Activated T-cell treated with anti-CD3 and anti-CD28 coated beads, Interleukin-2, amount 50 U/mL, for 72 hours (primary cell): Measurements from ENCODE around the gene ZMAT5. TPM values are rescaled to one million over a fixed set of nuclear protein-coding genes. Genes with fewer than 3 reads are reported as not detected.

Experiments
- ATAC-seq, 2 donors: fragments of 150-1000 bp; cut with Tn5 transposase; replicated peaks in 1 of 2; 2 replicates each; pipeline ENCODE4 v1.10.0; 2021; ENCODE audit warnings: moderate library complexity in 2 of 2, mild to moderate bottlenecking in 1 of 2
- DNase-seq, 2 donors: peaks; one replicate each; pipeline ENCODE4 v3.0.0; 2021 to 2022; ENCODE audit warnings: mixed read lengths in 1 of 2
- H3K27ac Mint-ChIP-seq: one replicate; pipeline ENCODE4 v1.8.0; 2022; ENCODE audit warnings: mild to moderate bottlenecking, moderate library complexity, mixed read lengths
- H3K27me3 Mint-ChIP-seq: one replicate; pipeline ENCODE4 v1.8.0; 2022; ENCODE audit warnings: low read depth, mixed read lengths
- H3K36me3 Mint-ChIP-seq, 2 donors: one replicate each; pipeline ENCODE4 v1.8.0; 2022; ENCODE audit warnings: mixed read lengths in 2 of 2, mild to moderate bottlenecking in 1 of 2; ENCODE audit not compliant: insufficient read depth in 2 of 2
- H3K4me1 Mint-ChIP-seq: one replicate; pipeline ENCODE4 v1.8.0; 2022; ENCODE audit warnings: low read depth, mixed read lengths
- H3K4me3 Mint-ChIP-seq, 2 donors: one replicate each; pipeline ENCODE4 v1.8.0; 2022; ENCODE audit warnings: mild to moderate bottlenecking in 2 of 2, mixed read lengths in 2 of 2, moderate library complexity in 2 of 2
- H3K9me3 Mint-ChIP-seq, 2 donors: one replicate each; pipeline ENCODE4 v1.8.0; 2022; ENCODE audit warnings: mixed read lengths in 2 of 2
- total RNA-seq, 2 donors: library from RNA; stranded (reverse); gene quantifications; one replicate each; pipeline ENCODE4 v1.2.3, GENCODE V29; 2022

The ZMAT5 gene
- total RNA-seq, 2 donors from 2014 or later, result 29.1 to 34.4 TPM

DNA sequence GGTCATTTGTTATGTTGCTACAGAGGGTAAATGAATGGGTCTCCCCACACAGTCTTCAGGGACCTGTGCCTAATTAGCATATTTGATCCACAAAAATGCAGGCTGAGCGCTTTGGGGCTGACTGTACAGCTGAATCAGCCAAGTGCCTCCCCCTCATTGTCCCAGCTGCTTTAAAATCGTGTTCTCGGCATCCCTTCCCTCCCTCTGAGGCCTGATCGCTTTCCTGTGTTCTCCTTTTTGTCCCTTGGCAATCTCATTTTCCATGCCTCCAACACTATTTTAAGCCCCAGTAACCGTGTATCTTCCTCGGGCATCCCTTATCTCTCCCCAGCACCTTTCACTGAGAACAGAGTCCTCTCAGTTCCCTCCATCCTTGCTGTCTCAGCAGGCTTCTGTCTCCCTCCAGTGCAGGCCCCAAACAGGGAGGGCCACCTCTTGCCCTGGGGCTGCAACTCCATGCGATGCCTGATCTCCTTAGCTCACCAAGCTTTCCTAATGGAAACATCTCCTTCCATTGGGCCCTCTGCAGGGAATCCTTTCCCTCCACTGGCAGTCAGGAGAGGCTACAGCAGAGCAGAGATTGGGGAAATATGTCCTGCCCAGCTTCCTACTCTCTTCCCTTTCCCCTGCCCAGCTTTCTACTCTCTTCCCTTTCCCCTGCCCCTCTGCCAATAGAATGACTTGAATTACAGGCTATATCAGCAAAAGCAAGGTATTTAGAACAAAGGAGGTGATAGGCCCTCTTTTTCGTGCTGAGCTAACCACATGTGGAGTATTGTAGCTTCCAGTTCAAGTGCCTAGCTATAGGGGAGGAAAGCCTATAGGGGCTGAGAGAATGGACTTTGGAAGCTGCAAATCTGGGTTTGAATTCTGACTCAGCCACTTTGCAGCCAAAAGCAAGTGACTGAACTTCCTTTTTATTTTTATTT is 14.2 kb upstream of the ZMAT5 start:
- Mint-ChIP-seq H3K36me3 (no peaks in the 10 kb centered on the region), H3K27ac (no peak overlapping the region)

GRCh38 chr22:29780220-29780619 is 13.4 kb upstream of the ZMAT5 start:
- no peaks in the 10 kb centered on the region for H3K4me1 Mint-ChIP-seq
- H3K4me3 Mint-ChIP-seq, result no peak overlapping the region
- H3K36me3 Mint-ChIP-seq, result no peaks in the 10 kb centered on the region
- DNase-seq (no peak), ATAC-seq (no peak)
- no peaks in the 10 kb centered on the region for H3K9me3 Mint-ChIP-seq
- no peaks in the 10 kb centered on the region for H3K27me3 Mint-ChIP-seq
- H3K27ac Mint-ChIP-seq, result no peak overlapping the region

More for the DNA sequence above, 14.2 kb upstream of the ZMAT5 start:
- H3K9me3 Mint-ChIP-seq, result no peaks in the 10 kb centered on the region
- H3K4me1 Mint-ChIP-seq, result no peaks in the 10 kb centered on the region
- DNase-seq (no peak), ATAC-seq (no peak)
- no peak overlapping the region for H3K4me3 Mint-ChIP-seq
- no peaks in the 10 kb centered on the region for H3K27me3 Mint-ChIP-seq

GRCh38 chr22:29773233-29773632 is 6.4 kb upstream of the ZMAT5 start:
- Mint-ChIP-seq H3K4me1 (peaks cover 15% of the 10 kb centered on the region), H3K27ac (no peak overlapping the region), H3K9me3 (no peaks in the 10 kb centered on the region), H3K27me3 (no peaks in the 10 kb centered on the region), H3K4me3 (no peak overlapping the region), H3K36me3 (peaks cover 0 to 12% of the 10 kb centered on the region in 2 donors)
- DNase-seq (no peak), ATAC-seq (no peak)

DNA sequence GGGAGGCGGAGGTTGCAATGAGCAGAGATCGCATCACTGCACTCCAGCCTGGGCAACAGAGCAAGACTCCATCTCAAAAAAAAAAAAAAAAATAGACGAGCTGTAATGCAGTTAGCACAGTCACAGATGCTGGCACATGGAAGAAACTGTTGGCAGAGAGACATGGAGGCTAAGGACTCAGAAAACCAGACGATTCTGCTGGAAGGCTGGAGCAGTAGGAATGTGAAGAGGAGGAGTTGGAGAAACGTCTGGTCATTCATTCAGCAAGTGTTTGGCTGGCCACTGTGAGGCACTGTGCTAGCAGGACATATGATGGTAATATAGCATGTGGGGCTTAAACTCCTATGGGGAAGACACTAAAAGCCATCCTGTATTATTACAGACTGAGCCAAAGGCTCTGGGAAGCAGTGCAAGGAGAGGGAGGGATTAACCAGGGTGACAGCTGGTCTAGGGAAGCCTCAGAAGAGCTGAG is 5.4 kb upstream of the ZMAT5 start:
- Mint-ChIP-seq H3K27ac (no peak overlapping the region), H3K36me3 (peaks cover 2 to 12% of the 10 kb centered on the region in 2 donors), H3K4me3 (no peak overlapping the region), H3K27me3 (no peaks in the 10 kb centered on the region), H3K4me1 (peaks cover 24% of the 10 kb centered on the region), H3K9me3 (no peaks in the 10 kb centered on the region)
- DNase-seq (no peak), ATAC-seq (no peak)

- Mint-ChIP-seq H3K4me3 (no peak overlapping the region), H3K4me1 (peaks cover 46% of the 10 kb centered on the region), H3K27ac (no peak overlapping the region), H3K36me3 (peaks cover 2 to 12% of the 10 kb centered on the region in 2 donors), H3K9me3 (no peaks in the 10 kb centered on the region), H3K27me3 (no peaks in the 10 kb centered on the region)
- no peak for DNase-seq
- ATAC-seq, result no peak
Measured at GRCh38 chr22:29769723-29770321, 3.0 kb upstream of the ZMAT5 start.

- DNase-seq, result no peak
- Mint-ChIP-seq H3K9me3 (no peaks in the 10 kb centered on the region), H3K27me3 (no peaks in the 10 kb centered on the region), H3K36me3 (peaks cover 2 to 12% of the 10 kb centered on the region in 2 donors), H3K27ac (peak overlapping the region; percentile 97), H3K4me3 (peak overlapping the region; percentile 99 to 100), H3K4me1 (peaks cover 55% of the 10 kb centered on the region)
- ATAC-seq, result no peak
Measured at GRCh38 chr22:29768052-29768693, 1.4 kb upstream of the ZMAT5 start.

DNA sequence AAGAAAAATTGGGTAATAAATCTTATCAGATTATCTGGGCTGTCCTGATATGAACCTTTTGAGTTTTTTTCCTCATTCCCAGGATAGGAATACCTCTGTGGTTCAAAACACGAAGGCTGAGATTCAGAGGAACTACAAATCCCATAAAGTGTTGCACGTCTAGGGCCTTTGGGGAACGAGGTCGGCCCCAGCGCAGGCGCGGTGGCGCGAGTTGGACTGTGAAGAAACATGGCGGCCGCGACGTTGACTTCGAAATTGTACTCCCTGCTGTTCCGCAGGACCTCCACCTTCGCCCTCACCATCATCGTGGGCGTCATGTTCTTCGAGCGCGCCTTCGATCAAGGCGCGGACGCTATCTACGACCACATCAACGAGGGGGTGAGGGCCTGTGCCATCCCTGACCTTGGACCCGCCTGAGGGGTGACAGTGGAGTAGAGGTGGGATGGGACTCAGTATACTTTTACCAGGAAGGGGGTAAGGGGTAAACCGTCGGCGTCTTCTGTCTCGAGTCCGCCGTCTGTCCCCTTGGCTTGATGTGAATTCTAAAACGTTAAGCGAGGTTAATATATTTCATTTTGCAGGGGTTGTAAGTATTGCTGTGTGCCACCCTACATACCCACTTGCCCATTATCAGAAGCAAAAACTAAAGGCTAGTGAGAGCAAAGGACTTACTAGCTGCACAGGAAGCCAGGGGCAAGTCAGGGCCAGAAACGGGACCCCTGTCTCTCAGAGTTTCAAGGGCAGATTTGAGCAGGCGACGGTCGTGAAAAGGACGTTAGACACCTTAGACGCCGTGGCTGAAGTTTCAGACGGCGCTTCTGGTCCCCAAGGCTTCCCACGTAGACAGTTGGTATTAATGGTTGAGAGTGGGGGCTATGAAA is 604 bp upstream of the ZMAT5 start, which contains the start of gene UQCR10:
UQCR10 (plus strand) TSS at position 199 of the 881 bp plus-strand sequence; CDS start at position 229, 30 bp downstream.
- Mint-ChIP-seq H3K36me3 (peaks cover 2 to 12% of the 10 kb centered on the region in 2 donors), H3K27ac (peak within 1 kb of the TSS; percentile 97), H3K27me3 (no peaks in the 10 kb centered on the region), H3K4me3 (peak within 1 kb of the TSS; percentile 99 to 100), H3K9me3 (no peaks in the 10 kb centered on the region), H3K4me1 (peaks cover 55% of the 10 kb centered on the region)
- ATAC-seq, result peak; percentile 85
- peak; percentile 93 to 96 for DNase-seq

DNA sequence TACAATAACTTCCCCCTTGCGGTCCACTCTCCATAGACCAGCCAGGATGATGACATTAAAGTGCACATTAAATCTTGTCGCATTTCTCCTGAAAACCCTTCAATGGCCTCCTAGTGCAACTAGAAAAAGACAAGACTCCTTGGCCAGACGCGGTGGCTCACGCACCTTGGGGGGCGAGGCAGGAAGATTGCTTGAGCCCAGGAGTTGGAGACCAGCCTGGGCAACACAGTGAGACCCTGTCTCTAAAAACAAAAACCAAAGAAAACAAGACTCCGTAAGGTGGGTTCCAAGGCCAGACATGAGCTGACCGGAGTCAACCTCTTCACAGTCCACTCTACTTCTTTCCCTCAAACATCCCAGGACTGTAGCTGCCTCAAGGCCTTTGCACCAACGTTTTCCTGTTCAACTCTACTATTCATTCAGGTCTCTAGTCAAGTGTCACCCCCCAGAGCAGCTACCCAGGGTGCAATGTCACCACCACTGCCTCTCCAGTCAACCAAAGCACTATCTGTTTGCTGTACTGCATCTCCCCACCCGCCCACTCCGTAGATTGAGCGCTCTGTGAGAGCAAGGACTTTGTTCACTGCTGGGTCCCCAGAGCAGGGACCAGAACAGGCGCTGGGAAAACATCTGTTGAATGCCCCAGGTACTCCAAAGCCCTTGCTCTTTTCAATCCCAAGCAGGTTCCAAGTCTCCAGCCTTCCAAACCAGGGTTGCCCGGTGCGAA is 739 bp downstream of the ZMAT5 start:
- Mint-ChIP-seq H3K4me1 (peaks cover 55% of the 10 kb centered on the region), H3K4me3 (peak overlapping the region; percentile 99 to 100), H3K9me3 (no peaks in the 10 kb centered on the region), H3K27me3 (no peaks in the 10 kb centered on the region), H3K36me3 (peaks cover 2 to 12% of the 10 kb centered on the region in 2 donors), H3K27ac (peak overlapping the region; percentile 97)
- ATAC-seq, result peak; percentile 19 to 20
- DNase-seq, result peak; percentile 28 to 33

DNA sequence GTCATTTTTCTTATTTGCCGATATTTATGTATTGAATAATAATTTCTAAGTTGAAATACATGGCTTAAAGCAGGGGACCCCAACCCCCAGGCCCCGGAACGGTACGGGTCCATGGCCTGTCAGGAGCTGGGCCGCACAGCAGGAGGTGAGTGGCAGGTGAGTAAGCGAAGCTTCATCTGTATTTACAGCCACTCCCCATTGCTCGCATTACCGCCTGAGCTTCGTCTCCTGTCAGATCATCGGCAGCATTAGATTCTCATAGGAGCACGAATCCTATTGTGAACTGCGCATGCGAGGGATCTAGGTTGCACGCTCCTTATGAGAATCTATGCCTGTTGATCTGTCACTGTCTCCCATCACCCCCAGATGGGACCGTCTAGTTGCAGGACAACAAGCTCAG is 4.5 kb downstream of the ZMAT5 start:
- peaks cover 0 to 1% of the 10 kb centered on the region in 2 donors for H3K36me3 Mint-ChIP-seq
- no peaks in the 10 kb centered on the region for H3K27me3 Mint-ChIP-seq
- H3K27ac Mint-ChIP-seq, result no peak overlapping the region
- no peak for ATAC-seq
- no peak for DNase-seq
- H3K4me1 Mint-ChIP-seq, result peaks cover 31% of the 10 kb centered on the region
- no peaks in the 10 kb centered on the region for H3K9me3 Mint-ChIP-seq
- H3K4me3 Mint-ChIP-seq, result no peak overlapping the region

DNA sequence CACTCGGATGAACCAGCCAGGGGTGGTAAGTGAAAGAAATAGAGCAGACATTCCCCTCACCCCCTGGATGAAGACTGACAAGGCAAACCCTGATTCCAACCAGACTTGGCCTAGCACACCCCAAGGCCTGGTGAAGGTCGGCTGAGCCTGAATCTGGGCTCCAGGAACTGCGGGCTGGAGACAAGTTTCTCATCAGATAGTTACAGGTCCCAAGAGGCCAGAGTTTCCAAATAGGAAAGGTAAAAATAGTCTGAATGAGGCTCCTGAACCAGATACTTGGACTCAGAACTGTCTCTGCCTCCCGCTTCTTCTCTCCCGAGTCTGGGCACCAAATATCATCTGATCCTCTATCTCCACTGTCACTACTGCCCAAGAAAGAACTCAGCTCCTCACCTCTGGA is 7.8 kb downstream of the ZMAT5 start:
- no peak overlapping the region for H3K27ac Mint-ChIP-seq
- no peaks in the 10 kb centered on the region for H3K36me3 Mint-ChIP-seq
- DNase-seq (no peak), ATAC-seq (no peak)
- H3K9me3 Mint-ChIP-seq, result no peaks in the 10 kb centered on the region
- peaks cover under 1% of the 10 kb centered on the region for H3K4me1 Mint-ChIP-seq
- no peak overlapping the region for H3K4me3 Mint-ChIP-seq
- no peaks in the 10 kb centered on the region for H3K27me3 Mint-ChIP-seq

- no peaks in the 10 kb centered on the region for H3K4me1 Mint-ChIP-seq
- H3K9me3 Mint-ChIP-seq, result no peaks in the 10 kb centered on the region
- no peaks in the 10 kb centered on the region for H3K27me3 Mint-ChIP-seq
- DNase-seq, result no peak
- H3K36me3 Mint-ChIP-seq, result no peaks in the 10 kb centered on the region
- no peak overlapping the region for H3K4me3 Mint-ChIP-seq
- H3K27ac Mint-ChIP-seq, result no peak overlapping the region
- no peak for ATAC-seq
Measured at GRCh38 chr22:29758068-29758622, 8.7 kb downstream of the ZMAT5 start.
